Mesothelial cell of epicardium (in vitro differentiated cells): ENCODE measurements around the gene AP5Z1. TPM values are rescaled to one million over a fixed set of nuclear protein-coding genes. Genes with fewer than 3 reads are reported as not detected.

Experiments used
- DNase-seq, 2 experiments: peaks; one replicate each; pipeline ENCODE4 v3.0.0; 2021; ENCODE audit warnings: low spot score in 2 of 2; ENCODE audit not compliant: unreplicated experiment in 2 of 2
- H3K27ac Mint-ChIP-seq: 2 replicates; pipeline ENCODE4 v1.8.0; 2021; ENCODE audit warnings: mixed read lengths
- H3K27me3 Mint-ChIP-seq: 2 replicates; pipeline ENCODE4 v1.8.0; 2021; ENCODE audit warnings: low read depth, mixed read lengths
- H3K36me3 Mint-ChIP-seq: 2 replicates; pipeline ENCODE4 v1.8.0; 2021; ENCODE audit warnings: mixed read lengths
- H3K4me1 Mint-ChIP-seq: 2 replicates; pipeline ENCODE4 v1.8.0; 2021; ENCODE audit warnings: mixed read lengths
- H3K4me3 Mint-ChIP-seq: 2 replicates; pipeline ENCODE4 v1.8.0; 2021; ENCODE audit warnings: mild to moderate bottlenecking, moderate library complexity, mixed read lengths
- H3K9me3 Mint-ChIP-seq: 2 replicates; pipeline ENCODE4 v1.8.0; 2021; ENCODE audit warnings: mixed read lengths
- total RNA-seq: library from RNA; stranded (reverse); gene quantifications from 3 replicates; pipeline ENCODE4 v1.2.1, GENCODE V29; 2021
- TF ChIP-seq, protein P1 (sequence below): fragments of 200-600 bp; sonication (generic); IDR thresholded peaks from one replicate; pipeline ENCODE4 v1.5.0; 2021; ENCODE audit warnings: antibody characterized with exemption; ENCODE audit not compliant: unreplicated experiment

AP5Z1 gene
- total RNA-seq, 1 donor from 2014 or later = 36.2 TPM

- Mint-ChIP-seq H3K36me3 (peaks cover 2% of the 10 kb centered on the region), H3K27me3 (no peaks in the 10 kb centered on the region), H3K4me1 (no peaks in the 10 kb centered on the region), H3K4me3 (no peak overlapping the region), H3K27ac (no peak overlapping the region), H3K9me3 (peaks cover 10% of the 10 kb centered on the region)
- no peak for DNase-seq
- TF ChIP-seq, protein P1, sequence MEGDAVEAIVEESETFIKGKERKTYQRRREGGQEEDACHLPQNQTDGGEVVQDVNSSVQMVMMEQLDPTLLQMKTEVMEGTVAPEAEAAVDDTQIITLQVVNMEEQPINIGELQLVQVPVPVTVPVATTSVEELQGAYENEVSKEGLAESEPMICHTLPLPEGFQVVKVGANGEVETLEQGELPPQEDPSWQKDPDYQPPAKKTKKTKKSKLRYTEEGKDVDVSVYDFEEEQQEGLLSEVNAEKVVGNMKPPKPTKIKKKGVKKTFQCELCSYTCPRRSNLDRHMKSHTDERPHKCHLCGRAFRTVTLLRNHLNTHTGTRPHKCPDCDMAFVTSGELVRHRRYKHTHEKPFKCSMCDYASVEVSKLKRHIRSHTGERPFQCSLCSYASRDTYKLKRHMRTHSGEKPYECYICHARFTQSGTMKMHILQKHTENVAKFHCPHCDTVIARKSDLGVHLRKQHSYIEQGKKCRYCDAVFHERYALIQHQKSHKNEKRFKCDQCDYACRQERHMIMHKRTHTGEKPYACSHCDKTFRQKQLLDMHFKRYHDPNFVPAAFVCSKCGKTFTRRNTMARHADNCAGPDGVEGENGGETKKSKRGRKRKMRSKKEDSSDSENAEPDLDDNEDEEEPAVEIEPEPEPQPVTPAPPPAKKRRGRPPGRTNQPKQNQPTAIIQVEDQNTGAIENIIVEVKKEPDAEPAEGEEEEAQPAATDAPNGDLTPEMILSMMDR = no peak
Observed at GRCh38 chr7:4816419-4817080, 41.1 kb downstream of the AP5Z1 start.

DNA sequence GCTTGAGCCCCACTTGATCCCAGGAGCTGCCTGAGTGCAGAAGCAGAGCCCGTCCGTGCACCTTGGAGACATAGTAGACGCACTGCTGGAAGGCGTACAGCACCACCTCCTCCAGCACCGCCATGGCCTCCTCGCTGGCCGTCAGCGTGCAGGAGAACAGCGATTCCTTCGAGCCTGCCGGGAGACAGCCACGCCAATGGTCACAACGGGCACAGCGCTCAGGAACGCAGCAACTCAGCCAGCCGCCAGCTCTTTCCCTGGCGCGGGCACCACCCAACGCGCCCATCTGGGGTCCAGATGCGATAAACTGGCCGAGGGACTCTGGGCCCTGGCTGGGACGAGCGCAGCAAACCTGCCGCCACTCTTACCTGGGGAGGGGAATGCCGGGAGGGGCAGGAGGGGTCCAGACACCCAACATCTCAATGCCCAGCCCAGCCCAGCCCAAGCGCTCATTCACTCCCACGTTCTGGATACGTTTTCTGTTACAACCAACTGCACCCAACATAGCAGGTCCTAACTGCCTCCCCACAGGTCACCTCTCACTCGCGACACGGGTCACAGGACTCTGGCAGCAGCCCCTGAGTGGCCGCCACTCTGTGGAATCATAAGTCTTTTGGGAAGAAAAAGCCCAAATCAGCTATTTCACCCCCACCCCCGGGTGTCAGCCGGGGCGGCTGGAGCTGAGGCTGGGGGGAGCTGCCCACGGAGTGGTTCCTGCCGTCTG is 41.9 kb downstream of the AP5Z1 start:
- peaks cover 2% of the 10 kb centered on the region for H3K36me3 Mint-ChIP-seq
- H3K4me3 Mint-ChIP-seq = no peak overlapping the region
- peaks cover 10% of the 10 kb centered on the region for H3K9me3 Mint-ChIP-seq
- no peaks in the 10 kb centered on the region for H3K27me3 Mint-ChIP-seq
- H3K4me1 Mint-ChIP-seq = no peaks in the 10 kb centered on the region
- TF ChIP-seq, protein P1 = no peak
- DNase-seq = no peak
- no peak overlapping the region for H3K27ac Mint-ChIP-seq

DNA sequence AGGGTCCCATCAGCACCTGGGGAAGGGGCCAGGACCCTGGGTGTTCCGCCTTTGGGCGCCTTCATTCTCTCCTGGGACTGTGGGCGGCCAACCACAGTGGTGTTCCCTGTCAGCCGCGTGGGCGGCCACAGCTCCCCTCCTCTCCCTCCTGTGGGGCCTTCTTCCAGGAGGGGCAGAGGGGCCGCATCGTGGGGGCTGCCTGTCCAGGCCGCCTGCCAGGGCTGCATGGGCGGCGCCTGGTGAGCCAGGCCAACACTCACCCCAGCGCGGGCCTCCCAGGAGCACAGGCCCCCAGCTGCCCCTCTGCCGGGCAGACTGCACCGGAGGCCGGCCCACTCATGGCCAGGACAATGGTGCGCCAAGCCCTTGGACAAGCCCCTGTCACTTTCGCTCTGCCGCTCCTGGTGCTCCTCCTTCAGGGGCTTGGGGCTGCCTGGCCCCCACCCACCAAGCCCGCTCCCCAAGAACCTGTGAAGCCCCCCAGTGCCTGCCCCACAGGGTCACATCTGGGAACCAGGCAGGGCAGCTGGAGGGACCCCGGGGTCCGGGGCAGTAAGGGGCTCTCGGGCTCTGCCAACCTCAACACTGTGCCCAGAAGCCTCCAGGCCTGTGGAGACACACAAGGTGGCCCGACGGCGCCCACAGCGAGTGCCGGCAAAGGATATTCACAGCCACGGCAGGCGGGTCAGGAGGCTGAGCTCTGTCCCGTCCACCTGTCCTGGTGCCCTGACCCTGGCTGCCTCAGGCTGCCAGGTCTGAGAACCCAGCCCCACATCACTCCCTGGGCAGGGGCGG is 42.8 kb downstream of the AP5Z1 start:
- Mint-ChIP-seq H3K36me3 (no peaks in the 10 kb centered on the region), H3K4me1 (no peaks in the 10 kb centered on the region), H3K27ac (no peak overlapping the region), H3K4me3 (no peak overlapping the region), H3K9me3 (peaks cover 2% of the 10 kb centered on the region), H3K27me3 (no peaks in the 10 kb centered on the region)
- TF ChIP-seq, protein P1 = no peak
- no peak for DNase-seq

DNA sequence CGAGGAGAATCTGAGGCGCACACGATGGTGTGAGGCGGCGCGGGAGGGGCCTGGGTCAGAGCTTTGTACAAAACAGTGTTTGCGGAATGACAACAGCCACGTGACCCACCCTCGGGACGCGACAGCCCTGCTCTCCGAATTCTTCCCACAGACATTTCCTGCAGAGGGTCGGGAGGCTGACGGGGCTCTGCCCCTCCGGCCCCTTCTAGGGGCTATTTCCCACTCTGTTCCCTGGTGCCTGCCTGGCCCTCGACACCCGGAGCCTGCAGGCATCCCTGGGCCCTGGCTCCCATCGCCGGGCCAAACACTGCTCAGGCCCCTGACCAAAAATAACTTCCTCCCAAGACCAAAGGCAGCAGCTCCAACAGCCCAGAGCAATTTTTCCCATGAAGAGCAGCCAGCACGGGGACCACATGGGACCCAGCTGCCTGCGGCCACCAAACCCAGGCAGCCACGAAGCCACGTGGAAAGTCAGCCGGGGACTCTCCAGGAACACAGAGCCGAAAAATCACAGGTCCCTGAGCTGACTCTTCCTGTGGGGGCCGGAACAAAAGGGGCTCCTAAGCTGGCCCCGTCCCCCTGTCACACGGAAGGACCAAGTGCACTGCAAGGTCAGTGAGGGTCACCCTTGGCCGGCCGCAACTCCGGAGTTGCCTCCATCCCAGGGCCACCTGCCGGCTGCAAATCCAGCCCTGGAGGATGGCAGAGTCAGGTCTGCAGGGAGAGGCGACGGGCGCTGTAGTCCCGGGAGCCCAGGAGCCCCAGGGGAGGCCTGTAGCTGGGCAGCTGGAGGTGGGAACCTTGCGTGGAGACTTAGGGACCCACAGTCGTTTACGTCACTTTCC is 44.4 kb downstream of the AP5Z1 start:
- Mint-ChIP-seq H3K27ac (peak overlapping the region; percentile 16), H3K27me3 (no peaks in the 10 kb centered on the region), H3K36me3 (no peaks in the 10 kb centered on the region), H3K4me3 (no peak overlapping the region), H3K4me1 (no peaks in the 10 kb centered on the region), H3K9me3 (no peaks in the 10 kb centered on the region)
- no peak for DNase-seq
- TF ChIP-seq, protein P1 = no peak

- TF ChIP-seq, protein P1 = no peak
- Mint-ChIP-seq H3K4me3 (no peak overlapping the region), H3K27me3 (no peaks in the 10 kb centered on the region), H3K36me3 (no peaks in the 10 kb centered on the region), H3K9me3 (no peaks in the 10 kb centered on the region), H3K27ac (no peak overlapping the region), H3K4me1 (no peaks in the 10 kb centered on the region)
- DNase-seq = no peak
Observed at GRCh38 chr7:4820405-4820966, 45.1 kb downstream of the AP5Z1 start.
